GM23338 (cell line): ENCODE measurements around the gene RPS15. TPM values are rescaled to one million over a fixed set of nuclear protein-coding genes. Genes with fewer than 3 reads are reported as not detected.

Experiments
- ATAC-seq: fragments of 200-7000 bp; cut with Tn5 transposase; 3 replicates; pipeline ENCODE4 v1.9.1; 2020
- DNase-seq: peaks from one replicate; pipeline ENCODE4 v3.0.0-alpha.2; 2015; ENCODE audit warnings: low spot score
- H2AFZ ChIP-seq: fragments of 200-600 bp; sonication (generic); 2 replicates; pipeline ENCODE4 v1.8.0; 2016; ENCODE audit warnings: antibody characterized with exemption, mild to moderate bottlenecking, moderate library complexity
- H3F3A ChIP-seq: fragments of 200-600 bp; sonication (generic); replicated peaks from 2 replicates; pipeline ENCODE4 v1.8.0; 2017; ENCODE audit warnings: antibody characterized with exemption, mixed run types, low read depth
- H3K27ac ChIP-seq: fragments of 200-600 bp; sonication (generic); 2 replicates; pipeline ENCODE4 v1.6.1; 2016; ENCODE audit warnings: low read depth
- H3K27me3 ChIP-seq: fragments of 200-600 bp; sonication (generic); 2 replicates; pipeline ENCODE4 v1.8.0; 2016; ENCODE audit warnings: mild to moderate bottlenecking, mixed run types, moderate library complexity; ENCODE audit not compliant: insufficient read depth
- H3K36me3 ChIP-seq: fragments of 200-600 bp; sonication (generic); 2 replicates; pipeline ENCODE4 v1.8.0; 2016; ENCODE audit warnings: mild to moderate bottlenecking; ENCODE audit not compliant: insufficient read depth
- H3K4me1 ChIP-seq: fragments of 200-600 bp; sonication (generic); 2 replicates; pipeline ENCODE4 v1.8.0; 2016; ENCODE audit warnings: mild to moderate bottlenecking, moderate library complexity; ENCODE audit not compliant: insufficient read depth
- H3K4me2 ChIP-seq: fragments of 200-600 bp; sonication (generic); 2 replicates; pipeline ENCODE4 v1.7.1; 2017; ENCODE audit warnings: mixed run types
- H3K4me3 ChIP-seq: fragments of 200-600 bp; sonication (generic); 2 replicates; pipeline ENCODE4 v1.6.1; 2016; ENCODE audit warnings: mixed run types
- H3K79me2 ChIP-seq: fragments of 200-600 bp; sonication (generic); replicated peaks from 2 replicates; pipeline ENCODE4 v1.8.0; 2017; ENCODE audit warnings: mild to moderate bottlenecking; ENCODE audit not compliant: insufficient read depth
- H3K9me2 ChIP-seq: fragments of 200-600 bp; sonication (generic); 2 replicates; pipeline ENCODE4 v1.8.0; 2017; ENCODE audit not compliant: insufficient read depth
- H4K20me1 ChIP-seq: fragments of 200-600 bp; sonication (generic); replicated peaks from 2 replicates; pipeline ENCODE4 v1.8.0; 2017; ENCODE audit warnings: mild to moderate bottlenecking; ENCODE audit not compliant: insufficient read depth
- H3K27ac Mint-ChIP-seq: 2 replicates; pipeline ENCODE4 v1.8.0; 2020; ENCODE audit warnings: inconsistent platforms, mild to moderate bottlenecking, moderate library complexity, mixed read lengths
- H3K27me3 Mint-ChIP-seq: 3 replicates; pipeline ENCODE4 v1.8.0; 2022; ENCODE audit warnings: low read depth, mild to moderate bottlenecking, moderate library complexity, mixed read lengths, inconsistent platforms; ENCODE audit not compliant: insufficient read depth, poor library complexity
- H3K36me3 Mint-ChIP-seq: 3 replicates; pipeline ENCODE4 v1.8.0; 2021; ENCODE audit warnings: low read depth, mild to moderate bottlenecking, inconsistent platforms, moderate library complexity, mixed read lengths
- H3K4me1 Mint-ChIP-seq: 3 replicates; pipeline ENCODE4 v1.8.0; 2020; ENCODE audit warnings: mild to moderate bottlenecking, inconsistent platforms, mixed read lengths
- H3K4me3 Mint-ChIP-seq: 3 replicates; pipeline ENCODE4 v1.8.0; 2021; ENCODE audit warnings: moderate library complexity, mild to moderate bottlenecking, inconsistent platforms, mixed read lengths
- H3K9me3 Mint-ChIP-seq: 3 replicates; pipeline ENCODE4 v1.8.0; 2020; ENCODE audit warnings: moderate library complexity, mild to moderate bottlenecking, inconsistent platforms, mixed read lengths
- CREB1 ChIP-seq: fragments of 250-450 bp; sonication (Bioruptor Pico); IDR thresholded peaks from 2 replicates; pipeline ENCODE4 v1.5.0; 2020; ENCODE audit warnings: low read depth, mild to moderate bottlenecking, moderate library complexity
- CTCF ChIP-seq, 2 experiments: fragments of 200-600 bp in 1 of 2; sonication (generic) in 1 of 2; conservative IDR thresholded peaks; 2 replicates each; pipeline versions ENCODE4 v1.5.1 to v1.6.1; 2016 to 2017; ENCODE audit warnings: antibody characterized with exemption in 2 of 2, low read depth in 2 of 2, mild to moderate bottlenecking in 2 of 2, moderate library complexity in 1 of 2
- ETS1 ChIP-seq: IDR thresholded peaks from 2 replicates; pipeline ENCODE4 v1.6.1; 2016; ENCODE audit warnings: antibody characterized with exemption
- EZH2 ChIP-seq: fragments of 200-600 bp; sonication (generic); IDR thresholded peaks from one replicate; pipeline ENCODE4 v1.8.0; 2017; ENCODE audit warnings: antibody characterized with exemption, mild to moderate bottlenecking, low read depth; ENCODE audit not compliant: unreplicated experiment
- EZH2phosphoT487 ChIP-seq: fragments of 200-600 bp; sonication (generic); IDR thresholded peaks from one replicate; pipeline ENCODE4 v1.8.1; 2018; ENCODE audit warnings: antibody characterized with exemption; ENCODE audit not compliant: unreplicated experiment
- JUNB ChIP-seq: IDR thresholded peaks from one replicate; pipeline ENCODE4 v1.6.1; 2016; ENCODE audit warnings: antibody characterized with exemption; ENCODE audit not compliant: unreplicated experiment
- POLR2AphosphoS5 ChIP-seq: IDR thresholded peaks from 2 replicates; pipeline ENCODE4 v1.6.1; 2016; ENCODE audit warnings: antibody characterized with exemption, low read depth
- REST ChIP-seq: IDR thresholded peaks from one replicate; pipeline ENCODE4 v1.6.1; 2018; ENCODE audit warnings: antibody characterized with exemption; ENCODE audit not compliant: unreplicated experiment
- STAT1 ChIP-seq: IDR thresholded peaks from one replicate; pipeline ENCODE4 v1.6.1; 2016; ENCODE audit warnings: antibody characterized with exemption; ENCODE audit not compliant: unreplicated experiment
- ZNF114 ChIP-seq: fragments of 250-450 bp; sonication (Bioruptor Pico); IDR thresholded peaks from 2 replicates; pipeline ENCODE4 v1.5.0; 2020; ENCODE audit warnings: mild to moderate bottlenecking, moderate library complexity
- ZNF331 ChIP-seq: fragments of 250-450 bp; sonication (Bioruptor Pico); IDR thresholded peaks from 2 replicates; pipeline ENCODE4 v1.5.0; 2020; ENCODE audit warnings: low read depth, mild to moderate bottlenecking, moderate library complexity
- polyA plus RNA-seq: library from polyadenylated mRNA; unstranded; fragments of >200 nt; fragmentation: Nextera tagmentation; extraction: Ambion mirVana; gene quantifications from 2 replicates; pipeline ENCODE4 v1.2.1, GENCODE V29; 2016
- total RNA-seq: library from RNA; depleted of rRNA; stranded (reverse); fragments of >200 nt; shearing (Covaris generic); gene quantifications from 2 replicates; pipeline ENCODE4 v1.2.3, GENCODE V29; 2014

The RPS15 gene
- total and polyA plus RNA-seq, 2 experiments from 2014 or later, result 2,953 to 3,861 TPM

- TF ChIP-seq CTCF (conservative IDR thresholded peaks at IDR 0.05; ENCODE audit: low read depth in 2 of 2) (no peak), EZH2phosphoT487 (no peak), REST (no peak), ETS1 (no peak), EZH2 (no peak), JUNB (no peak), STAT1 (no peak)
These were observed 27.9 kb upstream of the RPS15 start (continued) for GRCh38 chr19:1410136-1410786.

GRCh38 chr19:1410789-1411188 lies 27.4 kb upstream of the RPS15 start:
- peak overlapping the region; percentile 96; the same call in 1 of the 2 replicates for H3K4me2 ChIP-seq
- peak overlapping the region; percentile 78 for H3K27ac Mint-ChIP-seq
- peaks cover 49% of the 10 kb centered on the region for H4K20me1 ChIP-seq

More at GRCh38 chr19:1410789-1411188, 27.4 kb upstream of the RPS15 start:
- TF ChIP-seq ZNF331 (no peak), ZNF114 (CRISPR knock-in tag) (no peak), CREB1 (no peak), REST (no peak), POLR2AphosphoS5 (no peak)
- DNase-seq (no peak), ATAC-seq (no peak)
- peak overlapping the region; percentile 95 for H3K4me3 Mint-ChIP-seq
- H3K9me3 Mint-ChIP-seq, result no peaks in the 10 kb centered on the region
- H3K36me3 Mint-ChIP-seq, result peaks cover 32% of the 10 kb centered on the region
- Histone ChIP-seq H3F3A (peaks cover 10% of the 10 kb centered on the region), H3K4me3 (0 out of 2 replicates have a peak overlapping the region, but pooled peaks have one; percentile 17), H3K27ac (peak overlapping the region; percentile 85), H3K79me2 (peaks cover 80% of the 10 kb centered on the region), H2AFZ (no peak overlapping the region), H3K36me3 (no peaks in the 10 kb centered on the region), H3K9me2 (no peaks in the 10 kb centered on the region), H3K27me3 (no peaks in the 10 kb centered on the region), H3K4me1 (peaks cover 26% of the 10 kb centered on the region)
- peaks cover 48% of the 10 kb centered on the region for H3K4me1 Mint-ChIP-seq
- peaks cover 30% of the 10 kb centered on the region for H3K27me3 Mint-ChIP-seq
